ENCODE results near the gene NOD1. TPM values are rescaled to one million over a fixed set of nuclear protein-coding genes. Genes with fewer than 3 reads are reported as not detected.
"Not testable (repeated sequence)": the region's sequence is repeated elsewhere in the genome, so short reads cannot be mapped to it uniquely, and the experiment has no call there.

Gene NOD1
- polyA plus RNA-seq, 3 donors from 2014 or later = 5.7 to 9.9 (median 7.4) TPM

DNA sequence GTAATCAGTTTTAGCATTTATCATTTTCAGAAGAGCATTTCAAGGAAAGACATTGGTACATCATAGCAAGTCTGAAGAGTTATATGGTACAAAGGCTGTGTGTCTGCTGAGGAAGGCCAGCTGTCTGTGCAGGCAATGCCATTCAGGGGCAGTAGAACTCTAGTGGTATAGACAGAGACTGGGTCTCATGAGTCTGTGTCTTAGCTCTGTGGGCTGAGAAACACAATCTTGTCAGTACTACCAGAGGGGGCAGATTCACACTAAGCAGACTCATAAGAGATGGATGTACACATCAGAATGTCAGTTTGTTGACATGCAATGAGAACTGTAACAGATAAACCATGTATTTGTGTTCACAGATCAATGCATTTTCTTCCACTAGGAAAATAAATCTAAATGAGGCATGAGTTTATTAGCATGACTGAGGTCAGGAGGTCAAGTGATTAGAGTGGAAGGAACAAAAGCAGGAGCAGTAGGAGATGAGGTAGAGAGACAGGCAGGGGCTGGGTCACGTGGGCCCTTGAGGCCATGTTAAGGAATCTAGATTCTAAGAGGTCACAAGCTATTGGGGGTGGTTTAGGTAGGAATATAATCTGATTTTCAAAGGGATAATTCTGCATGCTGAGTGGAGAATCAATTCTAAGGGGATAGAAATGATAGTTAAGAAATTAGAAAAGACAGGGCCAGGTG is 33.5 kb upstream of the NOD1 start:
- no peak for DNase-seq
- no peaks in the 10 kb centered on the region for H3K27me3 Mint-ChIP-seq (ENCODE audit: low read depth in 3 of 3)
- H3K9me3 Mint-ChIP-seq = no peaks in the 10 kb centered on the region
- H3K4me1 Mint-ChIP-seq = no peaks in the 10 kb centered on the region
- H3K36me3 Mint-ChIP-seq = peaks cover 0 to 12% (median 0%) of the 10 kb centered on the region in 3 donors
- H3K27ac Mint-ChIP-seq = no peak overlapping the region
- no peak overlapping the region for H3K4me3 Mint-ChIP-seq

DNA sequence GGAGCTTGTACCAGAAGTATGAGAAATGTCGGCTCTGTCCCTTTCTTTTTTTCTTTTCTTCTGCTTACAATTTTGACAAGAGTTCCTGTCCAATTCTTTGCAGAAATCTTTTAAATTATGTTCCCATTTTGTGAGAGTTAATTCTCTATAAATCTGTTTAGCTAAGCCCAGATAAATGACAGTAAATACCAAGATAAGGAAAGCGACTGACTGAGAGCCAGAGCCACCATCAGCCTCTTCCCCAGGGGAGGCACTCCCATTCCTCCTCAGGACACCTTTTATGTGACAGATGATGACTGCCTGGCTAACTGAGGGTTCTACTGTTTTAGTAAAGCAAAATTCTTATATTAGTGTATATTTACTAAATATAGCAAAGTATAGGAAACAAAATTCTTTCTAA is 32.9 kb upstream of the NOD1 start:
- Mint-ChIP-seq H3K9me3 (no peaks in the 10 kb centered on the region), H3K36me3 (peaks cover 0 to 12% (median 0%) of the 10 kb centered on the region in 3 donors), H3K27ac (no peak overlapping the region), H3K27me3 (ENCODE audit: low read depth in 3 of 3) (no peaks in the 10 kb centered on the region), H3K4me3 (no peak overlapping the region), H3K4me1 (no peaks in the 10 kb centered on the region)
- no peak for DNase-seq

DNA sequence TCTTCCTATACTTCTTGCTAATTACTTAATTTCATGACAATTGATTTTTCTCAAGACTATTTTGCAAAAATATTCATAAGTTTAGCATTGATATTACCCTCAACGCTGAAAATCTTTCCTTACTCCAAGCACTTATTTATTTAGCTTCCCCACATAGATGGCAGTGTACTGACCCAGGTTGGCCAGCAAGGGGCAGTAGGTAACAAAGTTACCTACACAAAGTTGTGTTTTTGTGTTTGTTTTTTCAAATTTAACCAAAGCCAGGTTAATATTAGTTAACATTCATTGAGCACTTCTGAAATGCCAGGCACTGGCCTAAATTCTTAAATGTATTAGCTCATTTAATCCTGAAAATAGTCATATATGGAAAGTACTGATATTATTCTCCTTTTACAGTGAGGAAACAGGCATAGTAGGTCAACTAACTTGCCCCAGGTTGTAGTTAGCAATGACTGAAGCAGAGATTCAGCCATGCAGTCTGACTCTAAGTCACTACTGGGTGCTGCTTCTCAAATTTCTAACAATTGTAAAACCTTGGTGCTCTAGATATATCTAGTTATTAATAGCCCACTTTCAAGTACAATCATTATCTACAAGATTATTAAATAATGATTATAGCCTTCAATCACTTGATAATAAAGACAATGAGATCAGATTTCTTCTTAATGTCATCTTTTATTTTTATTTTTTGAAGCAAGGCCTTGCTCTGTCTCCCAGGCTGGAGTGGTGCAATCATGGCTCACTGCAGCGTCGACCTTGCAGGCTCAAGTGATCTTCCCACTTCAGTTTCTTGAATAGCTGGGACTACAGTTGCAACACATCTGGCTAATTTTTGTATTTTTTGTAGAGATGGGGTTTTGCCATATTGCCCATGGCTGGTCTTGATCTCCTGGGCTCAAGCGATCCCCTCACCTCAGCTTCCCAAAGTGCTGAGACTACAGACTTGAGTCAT is 31.8 kb upstream of the NOD1 start:
- Mint-ChIP-seq H3K4me1 (peaks cover 2 to 5% of the 10 kb centered on the region in 2 donors), H3K9me3 (no peaks in the 10 kb centered on the region), H3K36me3 (peaks cover 0 to 12% (median 0%) of the 10 kb centered on the region in 3 donors)

DNA sequence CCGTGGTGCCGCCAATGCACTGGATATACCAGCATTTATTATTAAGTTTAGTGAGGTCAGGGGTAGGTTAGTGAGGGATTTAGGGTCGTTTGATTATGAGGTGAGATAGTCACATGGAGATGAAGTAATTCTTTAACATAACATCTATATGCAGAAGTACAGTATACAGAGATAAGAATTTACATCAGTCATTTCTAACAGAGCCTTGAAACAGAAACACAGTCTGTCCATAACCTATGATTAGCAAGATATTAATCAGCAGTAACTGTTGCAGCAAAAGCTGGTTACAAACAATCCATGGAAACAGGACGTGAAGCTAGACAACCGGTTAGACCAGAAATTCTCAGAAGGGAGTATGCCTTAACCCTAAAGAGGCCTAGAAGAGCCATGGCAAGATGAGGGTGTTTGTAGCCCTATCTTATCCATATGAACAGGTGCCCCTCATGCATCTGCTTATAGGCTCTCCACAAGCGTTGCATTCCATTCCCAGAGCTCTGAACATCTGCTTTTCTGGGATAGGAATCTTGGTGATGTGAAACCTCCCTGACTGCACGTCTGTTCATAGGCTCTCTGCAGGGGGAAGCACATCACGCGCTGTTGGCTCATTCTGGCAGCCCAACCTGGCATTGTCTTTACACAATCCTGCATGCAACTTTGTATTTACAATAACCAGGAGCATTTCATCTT is 30.7 kb upstream of the NOD1 start:
- H3K27me3 Mint-ChIP-seq (ENCODE audit: low read depth in 3 of 3); H3K4me3 Mint-ChIP-seq; H3K27ac Mint-ChIP-seq; DNase-seq; H3K9me3 Mint-ChIP-seq: not testable (repeated sequence)
- Mint-ChIP-seq H3K36me3 (peaks cover 0 to 12% (median 0%) of the 10 kb centered on the region in 3 donors), H3K4me1 (peaks cover 9 to 14% of the 10 kb centered on the region in 2 donors)

More for the DNA sequence above, 31.8 kb upstream of the NOD1 start:
- H3K27me3 Mint-ChIP-seq (ENCODE audit: low read depth in 3 of 3) = no peaks in the 10 kb centered on the region
- H3K27ac Mint-ChIP-seq = no peak overlapping the region
- H3K4me3 Mint-ChIP-seq = no peak overlapping the region
- DNase-seq = peak; percentile 16 to 26 (median 18)

DNA sequence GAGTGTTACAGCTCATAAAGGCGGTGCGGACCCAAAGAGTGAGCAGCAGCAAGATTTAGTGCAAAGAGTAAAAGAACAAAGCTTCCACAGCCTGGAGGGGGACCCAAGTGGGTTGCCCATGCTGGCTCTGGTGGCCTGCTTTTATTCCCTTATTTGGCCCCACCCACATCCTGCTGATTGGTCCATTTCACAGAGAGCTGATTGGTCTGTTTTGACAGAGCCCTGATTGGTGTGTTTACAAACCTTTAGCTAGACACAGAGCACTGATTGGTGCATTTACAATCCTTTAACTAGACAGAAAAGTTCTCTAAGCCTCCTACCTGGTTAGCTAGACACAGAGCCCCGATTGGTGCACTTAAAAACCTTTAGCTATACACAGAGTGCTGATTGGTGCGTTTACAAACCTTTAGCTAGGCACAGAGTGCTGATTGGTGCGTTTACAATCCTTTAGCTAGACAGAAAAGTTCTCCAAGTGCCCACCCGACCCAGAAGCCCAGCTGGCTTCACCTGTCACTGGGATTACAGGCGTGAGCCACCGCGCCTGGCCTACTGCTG is 28.8 kb upstream of the NOD1 start:
- H3K4me3 Mint-ChIP-seq = peak overlapping the region in 1 of 5 donors; percentile 64
- not testable (repeated sequence) for DNase-seq, H3K36me3 Mint-ChIP-seq

DNA sequence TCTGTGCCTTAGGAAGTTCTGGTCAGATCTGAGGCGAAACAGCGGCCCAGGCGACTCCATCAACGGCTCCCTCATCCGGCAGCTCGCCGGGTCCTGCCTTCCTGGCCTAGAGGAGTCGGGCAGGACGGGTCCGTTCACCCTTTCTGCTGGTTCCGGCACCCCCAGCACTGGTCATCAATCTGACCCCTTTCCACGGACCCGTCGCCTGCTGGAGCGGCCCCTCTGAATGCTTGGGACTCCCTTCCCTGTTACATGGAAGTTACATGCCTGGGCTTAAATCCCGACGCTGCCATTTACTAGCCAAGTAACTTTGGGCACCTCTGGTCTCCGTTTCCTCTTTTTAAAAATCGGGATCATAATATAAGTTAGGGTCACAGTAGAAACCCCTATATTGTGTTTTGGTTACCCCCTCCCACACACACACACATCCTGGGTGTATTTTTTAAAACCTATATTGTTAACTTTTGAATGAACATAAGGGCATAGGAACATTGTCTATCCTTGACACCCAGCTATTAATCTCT is 26.7 kb upstream of the NOD1 start:
- DNase-seq = no peak
- peak overlapping the region; percentile 88 to 98 (median 93) for H3K4me3 Mint-ChIP-seq
- peaks cover 4 to 8% (median 4%) of the 10 kb centered on the region in 3 donors for H3K27me3 Mint-ChIP-seq (ENCODE audit: low read depth in 3 of 3)
- H3K9me3 Mint-ChIP-seq = no peaks in the 10 kb centered on the region
- H3K4me1 Mint-ChIP-seq = peaks cover 33 to 37% of the 10 kb centered on the region in 2 donors
- no peaks in the 10 kb centered on the region for H3K36me3 Mint-ChIP-seq
- H3K27ac Mint-ChIP-seq = peak overlapping the region; percentile 83 to 96 (median 90)

More for the DNA sequence above, 28.8 kb upstream of the NOD1 start:
- not testable (repeated sequence) for H3K27ac Mint-ChIP-seq; H3K27me3 Mint-ChIP-seq (ENCODE audit: low read depth in 3 of 3); H3K9me3 Mint-ChIP-seq
- peaks cover 26 to 32% of the 10 kb centered on the region in 2 donors for H3K4me1 Mint-ChIP-seq

DNA sequence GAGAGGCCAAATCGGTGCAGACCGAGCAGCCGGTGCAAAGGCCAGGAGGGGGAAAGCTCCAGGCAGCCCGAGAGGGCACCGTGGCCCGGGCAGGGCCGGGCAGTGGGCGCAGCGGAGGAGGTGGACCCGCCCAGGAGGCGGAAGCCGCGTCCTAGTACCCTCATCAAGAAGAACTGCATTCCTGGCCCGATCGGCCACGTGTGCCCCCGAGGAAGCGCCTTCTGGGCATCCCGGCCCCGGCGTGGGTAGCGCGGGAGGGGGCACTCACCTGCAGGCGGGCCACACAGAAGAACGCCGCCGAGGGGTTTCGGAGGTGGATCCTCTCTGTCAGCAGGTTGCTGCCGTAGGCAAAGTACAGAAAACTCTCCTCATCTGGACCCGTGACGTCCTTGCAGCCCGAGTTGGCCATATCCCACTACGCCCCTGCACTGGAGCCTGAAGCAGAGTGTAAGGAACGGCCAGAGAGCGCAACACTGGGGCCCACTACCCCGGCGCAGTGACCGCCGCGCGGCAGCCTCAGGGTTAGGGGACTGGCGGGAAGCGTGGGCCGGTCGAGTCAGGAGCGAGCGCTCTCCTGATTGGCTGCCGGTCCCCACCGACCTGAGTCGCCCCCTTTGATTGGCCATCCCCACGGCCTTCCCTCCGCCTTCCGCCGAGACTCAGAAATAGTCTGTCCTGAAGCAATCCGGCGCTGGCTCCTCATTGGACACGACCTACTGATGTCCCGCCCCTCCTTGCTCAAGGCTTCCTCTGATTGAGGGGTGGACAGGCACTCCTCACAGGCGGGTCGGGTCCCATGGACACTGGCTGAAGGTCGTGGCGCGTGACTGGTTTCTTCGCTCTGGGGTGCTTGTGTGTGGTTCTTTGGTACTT is 26.0 kb upstream of the NOD1 start, which contains the start of gene GGCT:
Gene GGCT, minus strand, starts transcription at position 529 of the 873 bp plus-strand sequence. Its CDS starts 120 bp downstream, at position 409.
- peak; percentile 97 for DNase-seq
- H3K9me3 Mint-ChIP-seq = no peaks in the 10 kb centered on the region
- H3K4me3 Mint-ChIP-seq = peak within 1 kb of the TSS; percentile 88 to 98 (median 93)
- H3K4me1 Mint-ChIP-seq = peaks cover 33 to 37% of the 10 kb centered on the region in 2 donors
- H3K27me3 Mint-ChIP-seq (ENCODE audit: low read depth in 3 of 3) = peaks cover 4 to 8% (median 4%) of the 10 kb centered on the region in 3 donors
- H3K36me3 Mint-ChIP-seq = no peaks in the 10 kb centered on the region
- H3K27ac Mint-ChIP-seq = peak within 1 kb of the TSS; percentile 83 to 96 (median 90)

DNA sequence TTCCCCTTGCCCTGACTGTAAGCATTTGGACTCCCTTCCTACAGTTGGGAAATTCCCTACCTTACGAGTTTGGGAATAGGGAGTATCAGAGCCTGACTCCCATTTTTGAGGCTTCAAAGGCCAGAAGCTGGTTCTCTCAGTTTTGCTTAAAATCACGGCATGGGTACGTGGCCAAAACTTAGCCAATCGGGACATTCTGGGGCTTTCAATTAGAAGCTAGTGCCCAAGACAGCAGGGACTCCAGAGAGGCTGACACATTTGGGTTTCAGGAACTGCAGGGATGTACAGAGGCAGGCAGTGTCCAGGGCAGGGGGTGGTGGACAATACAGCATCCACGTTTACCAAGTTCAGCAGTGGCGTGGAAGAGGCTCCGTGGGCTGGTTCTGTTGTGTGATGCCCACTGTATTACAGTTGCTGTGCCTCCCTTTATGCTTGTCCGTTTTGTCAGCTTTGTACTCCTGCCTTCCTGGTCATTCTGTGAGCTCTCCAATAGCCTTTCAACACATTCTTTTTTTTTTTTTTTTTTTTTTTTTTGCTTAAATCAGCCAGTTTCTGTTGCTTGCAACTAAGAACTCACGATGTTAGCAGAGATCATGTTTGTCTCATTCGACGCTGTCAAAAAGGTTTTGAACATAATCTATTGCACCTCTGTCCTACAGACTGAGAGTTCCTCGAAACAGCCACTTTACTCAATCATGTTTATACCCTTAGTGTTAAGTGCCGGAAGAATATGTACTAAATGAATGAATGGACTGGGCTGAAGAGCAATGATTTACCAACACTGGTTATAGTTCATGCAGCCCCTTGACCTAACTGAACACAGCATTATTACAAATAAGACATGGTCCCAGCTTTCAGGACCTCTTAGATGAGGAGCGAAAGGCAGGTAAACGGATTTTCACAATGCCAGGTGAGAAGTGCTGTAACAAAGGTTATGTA is 25.0 kb upstream of the NOD1 start:
- peak overlapping the region; percentile 88 to 98 (median 93) for H3K4me3 Mint-ChIP-seq
- peaks cover 0 to 4% (median 0%) of the 10 kb centered on the region in 3 donors for H3K36me3 Mint-ChIP-seq
- no peak for DNase-seq
- peak overlapping the region; percentile 32 to 90 (median 84) for H3K27ac Mint-ChIP-seq
- H3K4me1 Mint-ChIP-seq = peaks cover 33 to 37% of the 10 kb centered on the region in 2 donors
- H3K27me3 Mint-ChIP-seq (ENCODE audit: low read depth in 3 of 3) = peaks cover 4 to 8% (median 4%) of the 10 kb centered on the region in 3 donors
- no peaks in the 10 kb centered on the region for H3K9me3 Mint-ChIP-seq

DNA sequence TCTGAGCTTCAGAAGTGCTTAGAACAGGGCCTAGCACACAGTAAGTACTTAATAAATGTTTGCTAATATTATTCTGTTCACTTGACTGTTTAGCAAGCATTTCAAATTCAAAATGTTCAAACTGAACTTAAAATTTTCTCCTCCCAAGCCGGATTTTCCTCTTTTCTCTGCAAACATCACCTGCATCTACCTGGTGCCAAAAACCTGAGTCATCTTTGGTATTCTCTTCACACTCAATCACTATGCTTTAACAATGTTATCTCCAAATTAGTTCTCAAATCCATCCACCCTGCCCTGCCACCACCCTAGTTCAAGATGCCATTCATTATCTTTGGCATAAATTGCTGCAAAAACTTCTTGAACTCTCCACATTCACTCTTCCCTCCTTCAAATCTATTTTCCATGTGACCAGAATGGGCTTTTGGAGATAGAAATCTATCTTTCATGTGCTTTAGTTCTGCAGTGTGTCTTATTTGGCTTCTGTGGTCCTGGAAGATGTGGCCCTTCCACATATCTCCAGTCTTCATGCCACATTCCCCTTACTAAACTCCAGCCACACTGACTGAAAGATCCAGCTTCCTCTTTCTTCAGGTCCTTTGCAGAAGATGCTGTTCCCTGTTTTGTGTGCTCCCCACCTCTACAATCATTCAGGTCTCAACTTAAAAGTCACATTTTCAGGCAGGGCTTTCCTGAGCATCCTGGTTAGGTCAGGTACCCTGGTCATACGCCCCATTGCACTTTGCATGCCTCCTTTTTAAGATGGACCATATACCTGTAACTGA is 24.1 kb upstream of the NOD1 start:
- Mint-ChIP-seq H3K27ac (no peak overlapping the region), H3K4me3 (peak overlapping the region in 1 of 5 donors; percentile 19), H3K27me3 (ENCODE audit: low read depth in 3 of 3) (peaks cover 4 to 8% (median 4%) of the 10 kb centered on the region in 3 donors), H3K9me3 (no peaks in the 10 kb centered on the region), H3K4me1 (peaks cover 33 to 37% of the 10 kb centered on the region in 2 donors), H3K36me3 (peaks cover 0 to 5% (median 0%) of the 10 kb centered on the region in 3 donors)
- no peak for DNase-seq

DNA sequence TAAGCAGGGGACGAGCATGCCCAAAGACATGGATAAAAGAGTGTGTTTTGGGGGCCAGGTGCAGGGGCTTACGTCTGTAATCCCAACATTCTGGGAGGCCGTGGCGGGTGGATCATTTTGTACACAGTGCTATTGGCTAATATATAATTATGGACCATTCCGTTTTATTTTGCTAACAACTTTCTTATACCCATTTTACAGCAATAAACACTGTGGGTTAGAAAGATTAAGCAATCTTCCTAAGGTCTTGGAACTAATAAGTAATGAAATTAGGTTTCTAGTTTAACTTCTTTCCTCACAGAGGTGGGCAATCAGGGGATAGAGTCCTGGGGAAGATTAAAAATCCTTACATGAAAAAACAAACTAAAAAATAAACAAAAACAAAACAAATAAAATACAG is 22.7 kb upstream of the NOD1 start:
- Mint-ChIP-seq H3K4me3 (no peak overlapping the region), H3K36me3 (peaks cover 9 to 14% (median 9%) of the 10 kb centered on the region in 3 donors), H3K9me3 (no peaks in the 10 kb centered on the region), H3K27ac (no peak overlapping the region), H3K4me1 (peaks cover 33 to 37% of the 10 kb centered on the region in 2 donors), H3K27me3 (ENCODE audit: low read depth in 3 of 3) (peaks cover 4 to 9% (median 4%) of the 10 kb centered on the region in 3 donors)
- no peak for DNase-seq

DNA sequence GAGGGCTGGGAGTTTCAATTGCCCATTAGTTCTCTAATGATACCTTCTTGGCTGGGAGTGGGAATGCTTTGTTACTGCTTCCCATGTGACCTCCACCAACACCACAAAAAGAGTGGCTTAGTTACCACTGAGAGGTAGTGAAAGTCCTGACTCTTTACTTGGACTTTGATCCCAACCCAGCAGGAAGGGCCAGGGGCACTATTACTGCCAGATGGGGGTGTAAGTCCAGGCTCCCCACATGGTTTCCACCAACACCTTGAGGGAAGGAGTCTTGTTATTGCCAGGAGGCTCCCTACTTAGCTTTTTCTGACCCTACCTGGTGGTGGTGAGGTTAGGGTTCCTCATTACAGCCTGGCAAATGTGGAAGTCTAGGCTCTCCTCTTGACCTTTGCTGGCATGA is 14.6 kb upstream of the NOD1 start:
- no peak overlapping the region for H3K4me3 Mint-ChIP-seq
- no peaks in the 10 kb centered on the region for H3K4me1 Mint-ChIP-seq
- peaks cover 22 to 31% (median 30%) of the 10 kb centered on the region in 3 donors for H3K36me3 Mint-ChIP-seq
- peaks cover 0 to 18% (median 4%) of the 10 kb centered on the region in 3 donors for H3K27me3 Mint-ChIP-seq (ENCODE audit: low read depth in 3 of 3)
- H3K27ac Mint-ChIP-seq = no peak overlapping the region
- peaks cover 2 to 15% (median 10%) of the 10 kb centered on the region in 6 donors for H3K9me3 Mint-ChIP-seq
- DNase-seq = no peak

All from immature natural killer cell (primary cell).